H9 (cell line): ENCODE results near the gene TPRN. TPM values are rescaled to one million over a fixed set of nuclear protein-coding genes. Genes with fewer than 3 reads are reported as not detected.

ENCODE experiments used
- DNase-seq: peaks from one replicate; pipeline ENCODE4 v3.0.0-alpha.2; 2017
- H2AFZ ChIP-seq: one replicate; pipeline ENCODE4 v1.6.1; 2013; ENCODE audit warnings: mild to moderate bottlenecking, low read length, control low read depth, moderate library complexity
- H2AK5ac ChIP-seq: 2 replicates; pipeline ENCODE4 v1.6.1; 2013; ENCODE audit warnings: low read length, control low read depth, mixed read lengths; ENCODE audit not compliant: insufficient read length
- H2BK120ac ChIP-seq: one replicate; pipeline ENCODE4 v1.6.1; 2013; ENCODE audit warnings: low read depth, mild to moderate bottlenecking, low read length, control low read depth, inconsistent platforms; ENCODE audit not compliant: poor library complexity, severe bottlenecking
- H2BK12ac ChIP-seq: 2 replicates; pipeline ENCODE4 v1.6.1; 2013; ENCODE audit warnings: low read length, control low read depth, mixed read lengths, low read depth; ENCODE audit not compliant: insufficient read length
- H2BK15ac ChIP-seq: 2 replicates; pipeline ENCODE4 v1.6.1; 2013; ENCODE audit warnings: low read depth, low read length, control low read depth
- H2BK20ac ChIP-seq: one replicate; pipeline ENCODE4 v1.6.1; 2013; ENCODE audit warnings: low read depth, mild to moderate bottlenecking, low read length, control low read depth, inconsistent platforms; ENCODE audit not compliant: poor library complexity, severe bottlenecking
- H2BK5ac ChIP-seq: 2 replicates; pipeline ENCODE4 v1.6.1; 2013; ENCODE audit warnings: low read length, control low read depth, mixed read lengths; ENCODE audit not compliant: insufficient read length
- H3K14ac ChIP-seq: 2 replicates; pipeline ENCODE4 v1.6.1; 2013; ENCODE audit warnings: low read length, control low read depth; ENCODE audit not compliant: insufficient read depth
- H3K18ac ChIP-seq: 2 replicates; pipeline ENCODE4 v1.6.1; 2013; ENCODE audit warnings: low read depth, mild to moderate bottlenecking, mixed read lengths, low read length, control low read depth; ENCODE audit not compliant: insufficient read length
- H3K23ac ChIP-seq: 2 replicates; pipeline ENCODE4 v1.6.1; 2013; ENCODE audit warnings: low read length, control low read depth, mixed read lengths, low read depth; ENCODE audit not compliant: insufficient read length
- H3K23me2 ChIP-seq: 2 replicates; pipeline ENCODE4 v1.6.1; 2013; ENCODE audit warnings: low read depth, mild to moderate bottlenecking, mixed read lengths, low read length, control low read depth; ENCODE audit not compliant: insufficient read length, poor library complexity, severe bottlenecking
- H3K27ac ChIP-seq: 2 replicates; pipeline ENCODE4 v1.5.1; 2013; ENCODE audit warnings: low read length, control low read depth, mixed read lengths, low read depth; ENCODE audit not compliant: insufficient read length
- H3K27me3 ChIP-seq: 2 replicates; pipeline ENCODE4 v1.6.1; 2013; ENCODE audit warnings: low read length, control low read depth, inconsistent platforms; ENCODE audit not compliant: insufficient read depth
- H3K4ac ChIP-seq: 2 replicates; pipeline ENCODE4 v1.6.1; 2013; ENCODE audit warnings: low read depth, mild to moderate bottlenecking, control low read depth, inconsistent platforms, low read length, moderate library complexity
- H3K4me1 ChIP-seq: 2 replicates; pipeline ENCODE4 v1.6.1; 2013; ENCODE audit warnings: low read length, control low read depth, inconsistent platforms; ENCODE audit not compliant: insufficient read depth
- H3K4me2 ChIP-seq: 2 replicates; pipeline ENCODE4 v1.6.1; 2013; ENCODE audit warnings: low read length, control low read depth, mixed read lengths; ENCODE audit not compliant: insufficient read length, insufficient read depth
- H3K56ac ChIP-seq: 2 replicates; pipeline ENCODE4 v1.6.1; 2013; ENCODE audit warnings: low read depth, mild to moderate bottlenecking, mixed read lengths, low read length, control low read depth; ENCODE audit not compliant: insufficient read length
- H3K79me1 ChIP-seq: 2 replicates; pipeline ENCODE4 v1.6.1; 2013; ENCODE audit warnings: low read depth, mild to moderate bottlenecking, moderate library complexity, low read length, control low read depth, inconsistent platforms; ENCODE audit not compliant: insufficient read depth, poor library complexity, severe bottlenecking
- H3K79me2 ChIP-seq: 2 replicates; pipeline ENCODE4 v1.6.1; 2013; ENCODE audit warnings: low read length, control low read depth, inconsistent platforms; ENCODE audit not compliant: insufficient read depth
- H3K9ac ChIP-seq: 2 replicates; pipeline ENCODE4 v1.6.1; 2013; ENCODE audit warnings: low read length, control low read depth, mixed read lengths; ENCODE audit not compliant: insufficient read length; ENCODE audit errors: extremely low read depth
- H3K9me3 ChIP-seq: one replicate; pipeline ENCODE4 v1.6.1; 2013; ENCODE audit warnings: low read depth, low read length, inconsistent platforms; ENCODE audit not compliant: control insufficient read depth
- H3T11ph ChIP-seq: one replicate; pipeline ENCODE4 v1.6.1; 2013; ENCODE audit warnings: mild to moderate bottlenecking, low read length, control low read depth, inconsistent platforms
- H4K20me1 ChIP-seq: one replicate; pipeline ENCODE4 v1.6.1; 2013; ENCODE audit not compliant: control insufficient read depth, insufficient read length, insufficient read depth
- H4K5ac ChIP-seq: 2 replicates; pipeline ENCODE4 v1.6.1; 2013; ENCODE audit warnings: low read depth, mild to moderate bottlenecking, mixed read lengths, low read length, control low read depth; ENCODE audit not compliant: insufficient read length
- H4K8ac ChIP-seq: replicated peaks from 2 replicates; pipeline ENCODE4 v1.6.1; 2013; ENCODE audit warnings: low read length, control low read depth, mixed read lengths, low read depth; ENCODE audit not compliant: insufficient read length
- H4K91ac ChIP-seq: 2 replicates; pipeline ENCODE4 v1.6.1; 2013; ENCODE audit warnings: low read depth, mild to moderate bottlenecking, moderate library complexity, mixed read lengths, low read length, control low read depth; ENCODE audit not compliant: insufficient read length
- H3K27ac Mint-ChIP-seq, 3 experiments: 2 replicates in 2 of 3; 3 replicates in 1 of 3; pipeline ENCODE4 v1.8.0; 2020 to 2021; ENCODE audit warnings: mixed read lengths in 3 of 3, mild to moderate bottlenecking in 1 of 3, moderate library complexity in 1 of 3
- H3K27me3 Mint-ChIP-seq: 2 replicates; pipeline ENCODE4 v1.8.0; 2021; ENCODE audit warnings: low read depth, mild to moderate bottlenecking, moderate library complexity, mixed read lengths
- H3K36me3 Mint-ChIP-seq, 3 experiments: 2 replicates in 2 of 3; 3 replicates in 1 of 3; pipeline ENCODE4 v1.8.0; 2020 to 2021; ENCODE audit warnings: low read depth in 3 of 3, mixed read lengths in 3 of 3; ENCODE audit not compliant: insufficient read depth in 1 of 3
- H3K4me1 Mint-ChIP-seq, 2 experiments: 2 replicates each; pipeline ENCODE4 v1.8.0; 2020; ENCODE audit warnings: mixed read lengths in 2 of 2
- H3K4me3 Mint-ChIP-seq, 2 experiments: 2 replicates in 1 of 2; 3 replicates in 1 of 2; pipeline ENCODE4 v1.8.0; 2020 to 2021; ENCODE audit warnings: mild to moderate bottlenecking in 2 of 2, mixed read lengths in 2 of 2, moderate library complexity in 1 of 2
- H3K9me3 Mint-ChIP-seq, 2 experiments: 2 replicates in 1 of 2; 3 replicates in 1 of 2; pipeline ENCODE4 v1.8.0; 2020; ENCODE audit warnings: mild to moderate bottlenecking in 2 of 2, mixed read lengths in 2 of 2, moderate library complexity in 1 of 2
- WGBS: extraction: QIAGEN DNeasy Blood & Tissue Kit; methylation state at CpG from one replicate; pipeline ENCODE4 v1.1.7; 2013; ENCODE audit warnings: missing lambda C conversion rate, low lambda C conversion rate, mixed read lengths; ENCODE audit not compliant: insufficient read length; ENCODE audit errors: extremely low coverage; 5-methylcytosine and 5-hydroxymethylcytosine counted together
- total RNA-seq: library from RNA; stranded (reverse); gene quantifications from 2 replicates; pipeline ENCODE4 v1.2.1, GENCODE V29; 2021
- TF ChIP-seq, protein P1 (sequence below): fragments of 200-600 bp; sonication (generic); conservative IDR thresholded peaks from 3 replicates; pipeline ENCODE4 v1.8.0; 2021; ENCODE audit warnings: antibody characterized with exemption, mild to moderate bottlenecking

The TPRN gene
- total RNA-seq, 1 experiment from 2014 or later, result 30.7 TPM

DNA sequence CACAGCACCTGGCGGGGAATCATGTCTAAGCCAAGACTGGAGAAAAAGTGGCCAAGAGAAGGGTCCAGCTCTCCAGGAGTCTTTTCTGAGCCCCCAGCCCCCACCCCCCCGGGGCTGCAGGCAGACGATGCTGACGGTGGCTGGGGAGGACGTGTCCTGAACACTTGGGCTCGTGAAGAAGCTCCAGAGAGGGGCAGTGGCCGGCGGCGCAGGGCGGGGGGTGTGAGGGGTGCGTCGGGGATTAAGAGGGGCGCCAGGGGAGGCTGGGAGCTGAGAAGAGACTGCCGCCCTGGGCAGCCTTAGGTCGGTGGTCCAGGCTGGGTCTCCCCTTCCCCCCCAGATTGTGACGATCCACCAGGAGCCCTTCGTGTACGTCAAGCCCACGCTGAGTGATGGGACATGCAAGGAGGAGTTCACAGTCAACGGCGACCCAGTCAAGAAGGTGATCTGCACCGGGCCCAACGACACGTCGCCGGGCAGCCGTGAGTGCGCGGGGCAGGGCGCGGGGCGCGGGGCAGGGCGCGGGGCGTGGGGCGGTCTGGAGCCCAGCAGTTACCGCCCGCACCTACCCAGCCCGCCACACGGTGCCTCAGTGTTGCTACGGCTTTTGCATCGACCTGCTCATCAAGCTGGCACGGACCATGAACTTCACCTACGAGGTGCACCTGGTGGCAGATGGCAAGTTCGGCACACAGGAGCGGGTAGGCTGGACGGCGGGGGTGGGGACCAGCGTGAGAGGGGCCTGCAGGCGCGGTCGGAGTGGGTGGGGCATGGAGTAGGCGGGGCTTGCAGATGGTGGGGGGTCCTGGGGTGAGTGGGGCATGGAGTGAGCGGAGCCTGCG is 39.6 kb downstream of the TPRN start:
- no peak overlapping the region for H2BK12ac ChIP-seq
- H2BK120ac ChIP-seq, result no peak overlapping the region
- TF ChIP-seq, protein P1, sequence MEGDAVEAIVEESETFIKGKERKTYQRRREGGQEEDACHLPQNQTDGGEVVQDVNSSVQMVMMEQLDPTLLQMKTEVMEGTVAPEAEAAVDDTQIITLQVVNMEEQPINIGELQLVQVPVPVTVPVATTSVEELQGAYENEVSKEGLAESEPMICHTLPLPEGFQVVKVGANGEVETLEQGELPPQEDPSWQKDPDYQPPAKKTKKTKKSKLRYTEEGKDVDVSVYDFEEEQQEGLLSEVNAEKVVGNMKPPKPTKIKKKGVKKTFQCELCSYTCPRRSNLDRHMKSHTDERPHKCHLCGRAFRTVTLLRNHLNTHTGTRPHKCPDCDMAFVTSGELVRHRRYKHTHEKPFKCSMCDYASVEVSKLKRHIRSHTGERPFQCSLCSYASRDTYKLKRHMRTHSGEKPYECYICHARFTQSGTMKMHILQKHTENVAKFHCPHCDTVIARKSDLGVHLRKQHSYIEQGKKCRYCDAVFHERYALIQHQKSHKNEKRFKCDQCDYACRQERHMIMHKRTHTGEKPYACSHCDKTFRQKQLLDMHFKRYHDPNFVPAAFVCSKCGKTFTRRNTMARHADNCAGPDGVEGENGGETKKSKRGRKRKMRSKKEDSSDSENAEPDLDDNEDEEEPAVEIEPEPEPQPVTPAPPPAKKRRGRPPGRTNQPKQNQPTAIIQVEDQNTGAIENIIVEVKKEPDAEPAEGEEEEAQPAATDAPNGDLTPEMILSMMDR, result no peak
- no peak overlapping the region for H3K4ac ChIP-seq
- H4K5ac ChIP-seq, result no peak overlapping the region
- H3K27ac Mint-ChIP-seq, result no peak overlapping the region
- H3K27me3 ChIP-seq, result peaks cover 27% of the 10 kb centered on the region; the same call in 1 of the 2 replicates
- no peaks in the 10 kb centered on the region for H3K9me3 ChIP-seq
- WGBS, result no CpG with 5 or more reads among the region's 56 CpGs
- no peak overlapping the region for H3K23ac ChIP-seq
- no peak overlapping the region for H2BK20ac ChIP-seq
- H3K23me2 ChIP-seq, result peaks cover 21% of the 10 kb centered on the region
- no peak overlapping the region for H3K18ac ChIP-seq
- peaks cover 91% of the 10 kb centered on the region for H3K27me3 Mint-ChIP-seq
- H3T11ph ChIP-seq, result no peak overlapping the region
- no peaks in the 10 kb centered on the region for H3K79me2 ChIP-seq
- H3K9ac ChIP-seq, result no peak overlapping the region
- no peaks in the 10 kb centered on the region; a peak in 1 of 5 replicates for H3K9me3 Mint-ChIP-seq
- H3K4me2 ChIP-seq, result peak overlapping the region; percentile 31
- no peak overlapping the region for H2AFZ ChIP-seq
- no peak overlapping the region for H2BK15ac ChIP-seq
- H2AK5ac ChIP-seq, result no peak overlapping the region
- no peak overlapping the region for H4K91ac ChIP-seq
- H4K20me1 ChIP-seq, result peaks cover 2% of the 10 kb centered on the region
- H3K4me3 Mint-ChIP-seq, result peak overlapping the region in 1 of 2 experiments; percentile 53; a peak in 1 of 5 replicates
- H3K79me1 ChIP-seq, result no peaks in the 10 kb centered on the region
- H3K4me1 Mint-ChIP-seq, result peaks cover 0 to 11% of the 10 kb centered on the region in 2 experiments; a peak in 2 of 4 replicates
- H2BK5ac ChIP-seq, result no peak overlapping the region
- peak; percentile 84 for DNase-seq
- no peak overlapping the region for H3K27ac ChIP-seq
- no peaks in the 10 kb centered on the region for H3K4me1 ChIP-seq
- no peaks in the 10 kb centered on the region for H3K36me3 Mint-ChIP-seq
- H3K56ac ChIP-seq, result no peak overlapping the region
- no peak overlapping the region; the same call in 1 of the 2 replicates for H3K14ac ChIP-seq
- H4K8ac ChIP-seq, result no peak overlapping the region
